GM19240 (cell line): ENCODE measurements around the gene SLC16A12.
"Not testable (repeated sequence)": the region's sequence is repeated elsewhere in the genome, so short reads cannot be mapped to it uniquely, and the experiment has no call there.

Source experiments
- DNase-seq: peaks from one replicate; pipeline ENCODE4 v3.0.0; 2011; ENCODE audit warnings: low spot score; ENCODE audit not compliant: insufficient read length

Gene SLC16A12

GRCh38 chr10:89425000-89425399 is 110.4 kb downstream of the SLC16A12 start:
- no peak for DNase-seq

GRCh38 chr10:89421018-89421476 is 114.3 kb downstream of the SLC16A12 start:
- no peak for DNase-seq

- no peak for DNase-seq
Observed at GRCh38 chr10:89419548-89419947, 115.8 kb downstream of the SLC16A12 start.

GRCh38 chr10:89416465-89416864 is 118.9 kb downstream of the SLC16A12 start:
- no peak for DNase-seq

GRCh38 chr10:89414879-89415821 is 120.2 kb downstream of the SLC16A12 start:
- DNase-seq = no peak

GRCh38 chr10:89414146-89414878 is 121.1 kb downstream of the SLC16A12 start, which contains the start of gene IFIT5:
IFIT5 (plus strand) TSS chr10:89414568; CDS start chr10:89414799, 231 bp downstream.
- peak; percentile 47 for DNase-seq

GRCh38 chr10:89413398-89413912 is 121.9 kb downstream of the SLC16A12 start:
- DNase-seq = no peak

GRCh38 chr10:89412276-89412675 is 123.1 kb downstream of the SLC16A12 start:
- not testable (repeated sequence) for DNase-seq

- DNase-seq = not testable (repeated sequence)
Observed at GRCh38 chr10:89411135-89411534, 124.3 kb downstream of the SLC16A12 start.

GRCh38 chr10:89410551-89410950 is 124.8 kb downstream of the SLC16A12 start:
- not testable (repeated sequence) for DNase-seq

- not testable (repeated sequence) for DNase-seq
Observed at GRCh38 chr10:89409282-89409681, 126.1 kb downstream of the SLC16A12 start.

GRCh38 chr10:89407792-89408191 is 127.6 kb downstream of the SLC16A12 start:
- DNase-seq = not testable (repeated sequence)

- not testable (repeated sequence) for DNase-seq
Observed at GRCh38 chr10:89406178-89406577, 129.2 kb downstream of the SLC16A12 start.

- no peak for DNase-seq
Observed at GRCh38 chr10:89404104-89405047, 131.0 kb downstream of the SLC16A12 start.

- no peak for DNase-seq
Observed at GRCh38 chr10:89403043-89403442, 132.4 kb downstream of the SLC16A12 start.

- DNase-seq = no peak
Observed at GRCh38 chr10:89399956-89400355, 135.4 kb downstream of the SLC16A12 start.

GRCh38 chr10:89398003-89398749 is 137.2 kb downstream of the SLC16A12 start:
- no peak for DNase-seq

GRCh38 chr10:89395141-89395540 is 140.3 kb downstream of the SLC16A12 start:
- no peak for DNase-seq

GRCh38 chr10:89393898-89394297 is 141.5 kb downstream of the SLC16A12 start:
- no peak for DNase-seq

- no peak for DNase-seq
Observed at GRCh38 chr10:89392974-89393373, 142.4 kb downstream of the SLC16A12 start.
